Effector memory CD8-positive, alpha-beta T cell (primary cell): ENCODE results near the gene DPP6.

Source experiments
- ATAC-seq: fragments of 150-1000 bp; cut with Tn5 transposase; replicated peaks from 2 replicates; pipeline ENCODE4 v1.10.0; 2021; ENCODE audit warnings: mild to moderate bottlenecking, moderate library complexity
- DNase-seq, 3 experiments: peaks; one replicate each; pipeline ENCODE4 v3.0.0; 2021
- H3K27ac Mint-ChIP-seq, 2 donors: one replicate each; pipeline ENCODE4 v1.8.0; 2022; ENCODE audit warnings: mild to moderate bottlenecking in 2 of 2, mixed read lengths in 2 of 2, moderate library complexity in 2 of 2
- H3K27me3 Mint-ChIP-seq, 2 donors: one replicate each; pipeline ENCODE4 v1.8.0; 2022; ENCODE audit warnings: mixed read lengths in 2 of 2
- H3K36me3 Mint-ChIP-seq: one replicate; pipeline ENCODE4 v1.8.0; 2022; ENCODE audit warnings: mild to moderate bottlenecking, moderate library complexity, mixed read lengths; ENCODE audit not compliant: insufficient read depth
- H3K4me1 Mint-ChIP-seq, 2 donors: one replicate each; pipeline ENCODE4 v1.8.0; 2022; ENCODE audit warnings: low read depth in 2 of 2, mixed read lengths in 2 of 2
- H3K4me3 Mint-ChIP-seq, 2 donors: one replicate each; pipeline ENCODE4 v1.8.0; 2022; ENCODE audit warnings: mild to moderate bottlenecking in 2 of 2, mixed read lengths in 2 of 2, moderate library complexity in 2 of 2
- H3K9me3 Mint-ChIP-seq, 2 donors: one replicate each; pipeline ENCODE4 v1.8.0; 2022; ENCODE audit warnings: mixed read lengths in 2 of 2

The DPP6 gene

GRCh38 chr7:154942691-154943090 is 890.5 kb downstream of the DPP6 start:
- Mint-ChIP-seq H3K27me3 (no peaks in the 10 kb centered on the region), H3K36me3 (peaks cover 47% of the 10 kb centered on the region), H3K9me3 (no peaks in the 10 kb centered on the region), H3K4me3 (no peak overlapping the region), H3K27ac (peak overlapping the region in 1 of 2 donors; percentile 59), H3K4me1 (peaks cover 3 to 6% of the 10 kb centered on the region in 2 donors)
- ATAC-seq = no peak
- no peak for DNase-seq
